ENCODE measurements around the gene HNRNPH2.

HNRNPH2 gene

DNA sequence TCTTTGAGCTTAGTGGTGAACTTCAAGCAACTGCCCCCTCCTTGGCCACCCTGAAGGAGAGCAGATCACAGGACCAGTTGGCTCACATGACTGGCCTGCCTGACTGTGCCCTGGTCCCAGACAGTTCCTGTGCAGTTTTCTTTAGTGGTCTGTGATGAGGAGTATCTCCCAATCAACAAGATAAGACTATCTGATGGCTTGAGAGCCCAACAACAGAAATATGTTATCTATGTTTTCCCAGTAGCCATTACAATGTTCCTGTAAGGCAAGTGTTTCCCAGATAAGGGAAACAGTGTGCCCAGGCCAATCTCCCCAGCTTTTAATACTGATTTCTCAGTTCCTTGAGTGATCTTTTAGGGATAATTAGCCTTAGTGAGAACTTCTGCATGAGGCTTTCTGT is 45.3 kb upstream of the HNRNPH2 start:
- no peak for TF ChIP-seq FOXP2 (optimal IDR thresholded peaks at IDR 0.05; ENCODE audit: borderline replicate concordance, extremely low read depth, extremely low read length, insufficient read depth)
- TF ChIP-seq TAF1 (IDR thresholded peaks at IDR 0.05; ENCODE audit: borderline replicate concordance, insufficient read depth, low read length) = no peak
- TF ChIP-seq, protein P1, sequence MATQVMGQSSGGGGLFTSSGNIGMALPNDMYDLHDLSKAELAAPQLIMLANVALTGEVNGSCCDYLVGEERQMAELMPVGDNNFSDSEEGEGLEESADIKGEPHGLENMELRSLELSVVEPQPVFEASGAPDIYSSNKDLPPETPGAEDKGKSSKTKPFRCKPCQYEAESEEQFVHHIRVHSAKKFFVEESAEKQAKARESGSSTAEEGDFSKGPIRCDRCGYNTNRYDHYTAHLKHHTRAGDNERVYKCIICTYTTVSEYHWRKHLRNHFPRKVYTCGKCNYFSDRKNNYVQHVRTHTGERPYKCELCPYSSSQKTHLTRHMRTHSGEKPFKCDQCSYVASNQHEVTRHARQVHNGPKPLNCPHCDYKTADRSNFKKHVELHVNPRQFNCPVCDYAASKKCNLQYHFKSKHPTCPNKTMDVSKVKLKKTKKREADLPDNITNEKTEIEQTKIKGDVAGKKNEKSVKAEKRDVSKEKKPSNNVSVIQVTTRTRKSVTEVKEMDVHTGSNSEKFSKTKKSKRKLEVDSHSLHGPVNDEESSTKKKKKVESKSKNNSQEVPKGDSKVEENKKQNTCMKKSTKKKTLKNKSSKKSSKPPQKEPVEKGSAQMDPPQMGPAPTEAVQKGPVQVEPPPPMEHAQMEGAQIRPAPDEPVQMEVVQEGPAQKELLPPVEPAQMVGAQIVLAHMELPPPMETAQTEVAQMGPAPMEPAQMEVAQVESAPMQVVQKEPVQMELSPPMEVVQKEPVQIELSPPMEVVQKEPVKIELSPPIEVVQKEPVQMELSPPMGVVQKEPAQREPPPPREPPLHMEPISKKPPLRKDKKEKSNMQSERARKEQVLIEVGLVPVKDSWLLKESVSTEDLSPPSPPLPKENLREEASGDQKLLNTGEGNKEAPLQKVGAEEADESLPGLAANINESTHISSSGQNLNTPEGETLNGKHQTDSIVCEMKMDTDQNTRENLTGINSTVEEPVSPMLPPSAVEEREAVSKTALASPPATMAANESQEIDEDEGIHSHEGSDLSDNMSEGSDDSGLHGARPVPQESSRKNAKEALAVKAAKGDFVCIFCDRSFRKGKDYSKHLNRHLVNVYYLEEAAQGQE (IDR thresholded peaks at IDR 0.05; ENCODE audit: insufficient read depth in 1 of 2, low read depth in 2 of 2, low read length in 2 of 2) = no peak
- TF ChIP-seq SIN3A (IDR thresholded peaks at IDR 0.05; ENCODE audit: borderline replicate concordance, insufficient read depth, low read length) = no peak
- TF ChIP-seq POLR2AphosphoS5 (IDR thresholded peaks at IDR 0.05; ENCODE audit: low read depth, low read length) = no peak

DNA sequence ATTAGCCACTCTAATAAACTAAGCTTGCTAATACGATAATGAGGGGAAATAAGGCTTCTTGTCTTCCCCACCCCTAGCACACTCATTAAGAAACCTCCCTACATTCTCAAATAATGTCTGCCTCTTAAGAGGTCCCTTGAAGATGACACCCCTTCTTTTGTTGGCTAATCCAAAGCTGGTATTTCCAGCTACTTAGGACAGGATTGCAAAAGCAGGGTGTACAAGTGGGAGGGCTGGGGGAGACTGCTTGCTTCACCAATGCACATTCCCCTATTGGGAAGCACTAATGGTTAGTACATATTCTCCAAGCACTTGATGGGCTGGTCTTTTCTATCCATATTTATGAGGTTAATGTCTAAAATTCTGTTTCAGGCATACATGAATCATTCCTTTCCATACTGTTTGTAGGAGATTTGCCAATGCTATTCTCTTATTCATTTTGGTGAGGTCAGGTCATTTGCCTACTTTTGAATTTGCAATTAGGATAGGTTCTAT is 42.7 kb upstream of the HNRNPH2 start:
- TF ChIP-seq FOXP2 (optimal IDR thresholded peaks at IDR 0.05; ENCODE audit: borderline replicate concordance, extremely low read depth, extremely low read length, insufficient read depth) (no peak), POLR2AphosphoS5 (IDR thresholded peaks at IDR 0.05; ENCODE audit: low read depth, low read length) (no peak), TAF1 (IDR thresholded peaks at IDR 0.05; ENCODE audit: borderline replicate concordance, insufficient read depth, low read length) (no peak), SIN3A (IDR thresholded peaks at IDR 0.05; ENCODE audit: borderline replicate concordance, insufficient read depth, low read length) (no peak)
- TF ChIP-seq, protein P1 (IDR thresholded peaks at IDR 0.05; ENCODE audit: insufficient read depth in 1 of 2, low read depth in 2 of 2, low read length in 2 of 2) = no peak

- TF ChIP-seq POLR2AphosphoS5 (IDR thresholded peaks at IDR 0.05; ENCODE audit: low read depth, low read length) = no peak
- TF ChIP-seq TAF1 (IDR thresholded peaks at IDR 0.05; ENCODE audit: borderline replicate concordance, insufficient read depth, low read length) = no peak
- no peak for TF ChIP-seq SIN3A (IDR thresholded peaks at IDR 0.05; ENCODE audit: borderline replicate concordance, insufficient read depth, low read length)
- TF ChIP-seq, protein P1 (IDR thresholded peaks at IDR 0.05; ENCODE audit: insufficient read depth in 1 of 2, low read depth in 2 of 2, low read length in 2 of 2) = no peak
Observed at GRCh38 chrX:101368800-101369199, 39.2 kb upstream of the HNRNPH2 start.

DNA sequence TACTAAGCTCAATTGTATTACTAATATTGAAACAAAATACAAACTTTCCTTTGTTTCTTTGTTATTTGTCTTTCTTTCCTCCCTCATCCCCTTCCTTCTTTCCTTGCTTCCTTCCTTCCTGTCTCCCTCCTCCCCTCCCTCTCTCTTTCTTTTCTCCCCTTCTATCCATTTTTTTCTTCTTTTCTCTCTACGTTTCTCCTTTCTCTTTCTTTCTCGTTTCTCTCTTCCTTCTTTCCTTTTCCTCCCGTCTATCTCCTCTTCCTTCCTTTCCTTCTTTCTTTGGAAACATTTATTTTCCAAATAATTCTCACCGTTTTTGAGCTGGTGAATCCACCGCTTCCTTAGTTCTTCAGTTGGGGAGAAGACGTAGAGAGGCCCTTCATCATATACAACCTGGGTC is 38.3 kb upstream of the HNRNPH2 start:
- TF ChIP-seq, protein P1 (IDR thresholded peaks at IDR 0.05; ENCODE audit: insufficient read depth in 1 of 2, low read depth in 2 of 2, low read length in 2 of 2) = no peak
- no peak for TF ChIP-seq SIN3A (IDR thresholded peaks at IDR 0.05; ENCODE audit: borderline replicate concordance, insufficient read depth, low read length)
- no peak for TF ChIP-seq TAF1 (IDR thresholded peaks at IDR 0.05; ENCODE audit: borderline replicate concordance, insufficient read depth, low read length)
- no peak for TF ChIP-seq POLR2AphosphoS5 (IDR thresholded peaks at IDR 0.05; ENCODE audit: low read depth, low read length)
- no peak for TF ChIP-seq FOXP2 (optimal IDR thresholded peaks at IDR 0.05; ENCODE audit: borderline replicate concordance, extremely low read depth, extremely low read length, insufficient read depth)

Data from PFSK-1 (cell line).